ENCODE measurements around the gene ITFG1. TPM values are rescaled to one million over a fixed set of nuclear protein-coding genes. Genes with fewer than 3 reads are reported as not detected.

ITFG1 gene
- total and polyA plus RNA-seq, 11 donors, result 13.0 to 102 (median 70.1) TPM

- Histone ChIP-seq H3K9me3 (no peaks in the 10 kb centered on the region), H3K27ac (no peak overlapping the region), H3K27me3 (no peaks in the 10 kb centered on the region), H3K4me3 (no peak overlapping the region), H3K4me1 (peaks cover 0 to 20% (median 1%) of the 10 kb centered on the region in 12 donors), H3K36me3 (peaks cover 0 to 17% (median 7%) of the 10 kb centered on the region in 9 donors)
- 42 to 50% (median 47%) methylated on average over 4 of the region's 4 CpGs for WGBS, 4 donors
- DNase-seq (no peak), ATAC-seq (no peak)
- no peak for TF ChIP-seq CTCF (IDR thresholded peaks at IDR 0.05)
- no peak for TF ChIP-seq POLR2A (IDR thresholded peaks at IDR 0.05)
- intact Hi-C loops (cut with DNase I), result no loop called here
These were observed 151.1 kb downstream of the ITFG1 start for GRCh38 chr16:47309581-47310312.

DNA sequence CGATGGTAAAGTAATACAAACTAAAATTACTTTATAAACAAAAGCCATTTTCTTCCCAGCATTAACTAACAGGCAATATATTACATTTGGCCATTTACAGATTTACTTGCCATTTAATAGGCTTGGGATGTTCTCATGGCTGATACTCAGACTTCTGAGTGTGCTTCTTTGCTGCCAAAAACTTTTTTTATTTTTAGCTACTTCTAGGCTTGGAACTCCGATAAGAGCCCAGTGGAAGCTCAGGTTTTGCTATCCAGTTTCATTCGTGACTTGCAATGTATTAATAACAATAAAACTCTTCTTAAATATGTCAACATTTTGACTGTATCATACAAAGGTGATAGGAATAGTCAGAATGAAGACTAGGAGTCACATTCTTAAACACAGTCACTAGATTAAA is 152.3 kb downstream of the ITFG1 start:
- 43 to 46% (median 45%) methylated on average over 3 of the region's 3 CpGs for WGBS, 4 donors
- ATAC-seq, result peak; percentile 61 to 80 (median 76)

DNA sequence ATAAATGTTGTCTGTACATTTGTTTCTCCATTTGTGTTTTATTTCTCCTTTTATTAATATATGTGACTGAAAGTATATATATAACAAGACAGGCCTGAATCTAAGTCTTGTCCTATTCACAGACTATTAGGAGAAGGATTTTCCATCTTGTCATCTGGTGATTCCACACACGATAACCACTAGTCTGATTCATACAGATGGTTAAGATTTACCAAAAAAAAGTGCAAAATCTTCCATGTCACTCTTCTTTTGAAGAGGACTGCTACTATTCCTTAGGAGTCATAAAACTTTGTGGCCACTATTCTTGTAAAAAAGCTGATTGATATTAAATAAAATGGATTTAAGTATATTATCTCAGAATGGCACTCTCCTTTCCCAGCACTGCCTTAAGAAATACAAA is 156.3 kb downstream of the ITFG1 start:
- intact Hi-C loops (cut with DNase I), result no loop called here
- H3K4me3 ChIP-seq, result no peak overlapping the region
- no peaks in the 10 kb centered on the region for H3K9me3 ChIP-seq
- TF ChIP-seq CTCF (IDR thresholded peaks at IDR 0.05) (no peak), POLR2A (IDR thresholded peaks at IDR 0.05) (no peak)
- no peak overlapping the region for H3K27ac ChIP-seq
- no peaks in the 10 kb centered on the region for H3K27me3 ChIP-seq
- H3K36me3 ChIP-seq, result peaks cover 0 to 8% (median 0%) of the 10 kb centered on the region in 9 donors
- WGBS, 4 donors, result 96 to 100% (median 98%) methylated on average over 1 of the region's 1 CpG
- ATAC-seq (no peak), DNase-seq (no peak)
- H3K4me1 ChIP-seq, result peaks cover 0 to 7% (median under 1%) of the 10 kb centered on the region in 12 donors

More for the DNA sequence above, 152.3 kb downstream of the ITFG1 start:
- Histone ChIP-seq H3K9me3 (no peaks in the 10 kb centered on the region), H3K27me3 (no peaks in the 10 kb centered on the region), H3K27ac (peak overlapping the region in 2 of 12 donors; percentile 4 to 19), H3K36me3 (peaks cover 0 to 17% (median 7%) of the 10 kb centered on the region in 9 donors), H3K4me3 (no peak overlapping the region), H3K4me1 (peaks cover 0 to 20% (median 1%) of the 10 kb centered on the region in 12 donors)
- intact Hi-C loops (cut with DNase I), result no loop called here
- no peak for TF ChIP-seq POLR2A (IDR thresholded peaks at IDR 0.05)
- no peak for DNase-seq

DNA sequence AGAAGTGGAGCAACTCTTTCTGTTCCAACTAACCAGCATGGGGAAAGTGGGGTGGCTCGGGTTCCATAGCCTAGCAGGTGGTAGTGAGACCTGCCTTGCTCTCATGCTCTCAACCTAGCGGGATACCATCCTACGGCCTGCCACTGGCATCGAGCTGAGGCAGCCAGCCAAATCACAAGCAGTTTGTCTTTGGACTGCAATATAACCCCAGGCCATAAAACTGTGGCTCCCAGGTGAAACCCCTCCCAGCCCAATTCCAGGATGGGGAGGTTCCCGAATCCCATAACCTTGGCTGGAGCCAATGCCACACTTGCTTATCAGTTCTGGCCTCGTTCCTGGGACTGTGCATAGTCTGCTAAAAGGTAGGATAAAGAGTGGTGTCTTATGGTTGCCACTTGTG is 161.3 kb downstream of the ITFG1 start:
- ATAC-seq, result peak in 1 of 4 donors; percentile 13
- H3K4me3 ChIP-seq, result no peak overlapping the region
- peaks cover 0 to 13% (median 3%) of the 10 kb centered on the region in 9 donors for H3K36me3 ChIP-seq
- no peaks in the 10 kb centered on the region for H3K9me3 ChIP-seq
- intact Hi-C loops (cut with DNase I), result no loop called here
- no peak overlapping the region for H3K27ac ChIP-seq
- TF ChIP-seq POLR2A (IDR thresholded peaks at IDR 0.05) (no peak), CTCF (IDR thresholded peaks at IDR 0.05) (no peak)
- no peak for DNase-seq
- WGBS, 4 donors, result 68 to 81% (median 74%) methylated on average over 3 to 6 of the region's 6 CpGs
- peaks cover 0 to 3% (median 0%) of the 10 kb centered on the region in 12 donors for H3K4me1 ChIP-seq
- H3K27me3 ChIP-seq, result no peaks in the 10 kb centered on the region

All from heart left ventricle (tissue), 16 donors.